ENCODE results near the gene PC. TPM values are rescaled to one million over a fixed set of nuclear protein-coding genes. Genes with fewer than 3 reads are reported as not detected.

PC gene
- total RNA-seq, 2 donors from 2014 or later, result 8.0 to 12.7 TPM

- ATAC-seq (ENCODE audit: insufficient number of reproducible peaks, low FRiP score, low read depth), result no peak
- Histone ChIP-seq H3K27me3 (replicated peaks; ENCODE audit: insufficient read depth) (no peaks in the 10 kb centered on the region), H3K27ac (no peak overlapping the region), H3K36me3 (peaks cover 3% of the 10 kb centered on the region), H3K4me3 (no peak overlapping the region), H3K4me1 (ENCODE audit: control insufficient read depth in 1 of 2, low read depth in 2 of 2) (no peaks in the 10 kb centered on the region), H3K9me3 (no peaks in the 10 kb centered on the region)
- DNase-seq (ENCODE audit: low spot score), result no peak
- TF ChIP-seq, protein P1, sequence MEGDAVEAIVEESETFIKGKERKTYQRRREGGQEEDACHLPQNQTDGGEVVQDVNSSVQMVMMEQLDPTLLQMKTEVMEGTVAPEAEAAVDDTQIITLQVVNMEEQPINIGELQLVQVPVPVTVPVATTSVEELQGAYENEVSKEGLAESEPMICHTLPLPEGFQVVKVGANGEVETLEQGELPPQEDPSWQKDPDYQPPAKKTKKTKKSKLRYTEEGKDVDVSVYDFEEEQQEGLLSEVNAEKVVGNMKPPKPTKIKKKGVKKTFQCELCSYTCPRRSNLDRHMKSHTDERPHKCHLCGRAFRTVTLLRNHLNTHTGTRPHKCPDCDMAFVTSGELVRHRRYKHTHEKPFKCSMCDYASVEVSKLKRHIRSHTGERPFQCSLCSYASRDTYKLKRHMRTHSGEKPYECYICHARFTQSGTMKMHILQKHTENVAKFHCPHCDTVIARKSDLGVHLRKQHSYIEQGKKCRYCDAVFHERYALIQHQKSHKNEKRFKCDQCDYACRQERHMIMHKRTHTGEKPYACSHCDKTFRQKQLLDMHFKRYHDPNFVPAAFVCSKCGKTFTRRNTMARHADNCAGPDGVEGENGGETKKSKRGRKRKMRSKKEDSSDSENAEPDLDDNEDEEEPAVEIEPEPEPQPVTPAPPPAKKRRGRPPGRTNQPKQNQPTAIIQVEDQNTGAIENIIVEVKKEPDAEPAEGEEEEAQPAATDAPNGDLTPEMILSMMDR (IDR thresholded peaks at IDR 0.05), result no peak
These were observed 89.2 kb downstream of the PC start for GRCh38 chr11:66868726-66869566.

DNA sequence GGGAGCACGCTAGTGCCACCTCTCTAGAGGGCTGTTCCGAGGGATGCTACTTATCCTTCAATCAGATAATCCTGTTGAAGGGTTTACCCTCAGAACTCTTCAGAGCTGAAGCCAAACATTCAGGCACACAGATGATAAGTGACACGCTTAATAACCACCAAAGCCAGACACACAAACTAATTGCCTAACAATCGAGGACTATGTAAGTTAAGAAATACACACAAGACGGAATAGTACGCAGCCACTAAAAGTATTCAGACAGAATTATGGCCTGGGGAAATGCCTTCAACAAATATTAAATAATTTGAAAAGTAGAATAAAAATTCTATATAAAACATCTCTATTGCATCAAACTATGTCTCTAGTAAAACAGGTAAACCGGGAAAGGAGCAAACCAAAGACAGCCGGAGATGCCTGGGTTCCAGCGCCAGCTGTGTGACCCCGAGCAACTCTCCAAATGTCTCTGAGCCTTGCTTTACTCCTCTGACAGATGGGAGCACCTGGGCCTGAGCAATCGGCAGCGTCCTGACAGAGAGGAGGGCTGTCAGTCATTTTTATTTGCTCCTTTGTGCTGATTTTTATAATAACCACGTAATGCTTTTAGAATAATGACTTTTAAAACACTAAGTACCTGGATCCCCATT lies 90.0 kb downstream of the PC start:
- peaks cover 3% of the 10 kb centered on the region for H3K36me3 ChIP-seq
- H3K27ac ChIP-seq, result no peak overlapping the region
- DNase-seq (ENCODE audit: low spot score) (no peak), ATAC-seq (ENCODE audit: insufficient number of reproducible peaks, low FRiP score, low read depth) (no peak)
- no peaks in the 10 kb centered on the region for H3K9me3 ChIP-seq
- TF ChIP-seq, protein P1 (IDR thresholded peaks at IDR 0.05), result no peak
- H3K27me3 ChIP-seq (replicated peaks; ENCODE audit: insufficient read depth), result no peaks in the 10 kb centered on the region
- no peak overlapping the region for H3K4me3 ChIP-seq
- H3K4me1 ChIP-seq (ENCODE audit: control insufficient read depth in 1 of 2, low read depth in 2 of 2), result no peaks in the 10 kb centered on the region

- no peaks in the 10 kb centered on the region for H3K27me3 ChIP-seq (replicated peaks; ENCODE audit: insufficient read depth)
- H3K9me3 ChIP-seq, result no peaks in the 10 kb centered on the region
- H3K4me3 ChIP-seq, result no peak overlapping the region
- H3K27ac ChIP-seq, result no peak overlapping the region
- ATAC-seq (ENCODE audit: insufficient number of reproducible peaks, low FRiP score, low read depth), result no peak
- TF ChIP-seq, protein P1 (IDR thresholded peaks at IDR 0.05), result no peak
- DNase-seq (ENCODE audit: low spot score), result no peak
- no peaks in the 10 kb centered on the region for H3K4me1 ChIP-seq (ENCODE audit: control insufficient read depth in 1 of 2, low read depth in 2 of 2)
- H3K36me3 ChIP-seq, result peaks cover 3% of the 10 kb centered on the region
These were observed 90.7 kb downstream of the PC start for GRCh38 chr11:66867425-66868040.

- no peak for DNase-seq (ENCODE audit: low spot score)
- H3K27ac ChIP-seq, result no peak overlapping the region
- ATAC-seq (ENCODE audit: insufficient number of reproducible peaks, low FRiP score, low read depth), result no peak
- no peaks in the 10 kb centered on the region for H3K27me3 ChIP-seq (replicated peaks; ENCODE audit: insufficient read depth)
- no peak overlapping the region for H3K4me3 ChIP-seq
- no peaks in the 10 kb centered on the region for H3K9me3 ChIP-seq
- no peaks in the 10 kb centered on the region for H3K4me1 ChIP-seq (ENCODE audit: control insufficient read depth in 1 of 2, low read depth in 2 of 2)
- TF ChIP-seq, protein P1 (IDR thresholded peaks at IDR 0.05), result no peak
- peaks cover 3% of the 10 kb centered on the region for H3K36me3 ChIP-seq
These were observed 91.6 kb downstream of the PC start for GRCh38 chr11:66866511-66866986.

GRCh38 chr11:66866007-66866406 lies 92.2 kb downstream of the PC start:
- Histone ChIP-seq H3K9me3 (no peaks in the 10 kb centered on the region), H3K36me3 (peaks cover 3% of the 10 kb centered on the region), H3K4me3 (no peak overlapping the region), H3K4me1 (ENCODE audit: control insufficient read depth in 1 of 2, low read depth in 2 of 2) (no peaks in the 10 kb centered on the region), H3K27ac (no peak overlapping the region), H3K27me3 (replicated peaks; ENCODE audit: insufficient read depth) (no peaks in the 10 kb centered on the region)
- DNase-seq (ENCODE audit: low spot score) (no peak), ATAC-seq (ENCODE audit: insufficient number of reproducible peaks, low FRiP score, low read depth) (no peak)
- TF ChIP-seq, protein P1 (IDR thresholded peaks at IDR 0.05), result no peak

All from thoracic aorta (tissue), 2 donors.